Measurements from ENCODE around the gene KLHDC8A.

- TF ChIP-seq, protein P1, sequence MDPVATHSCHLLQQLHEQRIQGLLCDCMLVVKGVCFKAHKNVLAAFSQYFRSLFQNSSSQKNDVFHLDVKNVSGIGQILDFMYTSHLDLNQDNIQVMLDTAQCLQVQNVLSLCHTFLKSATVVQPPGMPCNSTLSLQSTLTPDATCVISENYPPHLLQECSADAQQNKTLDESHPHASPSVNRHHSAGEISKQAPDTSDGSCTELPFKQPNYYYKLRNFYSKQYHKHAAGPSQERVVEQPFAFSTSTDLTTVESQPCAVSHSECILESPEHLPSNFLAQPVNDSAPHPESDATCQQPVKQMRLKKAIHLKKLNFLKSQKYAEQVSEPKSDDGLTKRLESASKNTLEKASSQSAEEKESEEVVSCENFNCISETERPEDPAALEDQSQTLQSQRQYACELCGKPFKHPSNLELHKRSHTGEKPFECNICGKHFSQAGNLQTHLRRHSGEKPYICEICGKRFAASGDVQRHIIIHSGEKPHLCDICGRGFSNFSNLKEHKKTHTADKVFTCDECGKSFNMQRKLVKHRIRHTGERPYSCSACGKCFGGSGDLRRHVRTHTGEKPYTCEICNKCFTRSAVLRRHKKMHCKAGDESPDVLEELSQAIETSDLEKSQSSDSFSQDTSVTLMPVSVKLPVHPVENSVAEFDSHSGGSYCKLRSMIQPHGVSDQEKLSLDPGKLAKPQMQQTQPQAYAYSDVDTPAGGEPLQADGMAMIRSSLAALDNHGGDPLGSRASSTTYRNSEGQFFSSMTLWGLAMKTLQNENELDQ (CRISPR knock-in tag; IDR thresholded peaks at IDR 0.05; ENCODE audit: borderline replicate concordance): no peak
- TF ChIP-seq POLR2G (IDR thresholded peaks at IDR 0.05; ENCODE audit: low read depth, low read length): no peak
- no peak for TF ChIP-seq SATB2 (CRISPR knock-in tag; IDR thresholded peaks at IDR 0.05)
- TF ChIP-seq TEAD2 (CRISPR knock-in tag; IDR thresholded peaks at IDR 0.05): no peak
- TF ChIP-seq, protein P2, sequence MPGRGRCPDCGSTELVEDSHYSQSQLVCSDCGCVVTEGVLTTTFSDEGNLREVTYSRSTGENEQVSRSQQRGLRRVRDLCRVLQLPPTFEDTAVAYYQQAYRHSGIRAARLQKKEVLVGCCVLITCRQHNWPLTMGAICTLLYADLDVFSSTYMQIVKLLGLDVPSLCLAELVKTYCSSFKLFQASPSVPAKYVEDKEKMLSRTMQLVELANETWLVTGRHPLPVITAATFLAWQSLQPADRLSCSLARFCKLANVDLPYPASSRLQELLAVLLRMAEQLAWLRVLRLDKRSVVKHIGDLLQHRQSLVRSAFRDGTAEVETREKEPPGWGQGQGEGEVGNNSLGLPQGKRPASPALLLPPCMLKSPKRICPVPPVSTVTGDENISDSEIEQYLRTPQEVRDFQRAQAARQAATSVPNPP (CRISPR knock-in tag; IDR thresholded peaks at IDR 0.05): no peak
- TF ChIP-seq ZFX (CRISPR knock-in tag; IDR thresholded peaks at IDR 0.05; ENCODE audit: low read depth): no peak
- no peak for TF ChIP-seq JUNB (CRISPR knock-in tag; IDR thresholded peaks at IDR 0.05; ENCODE audit: borderline replicate concordance)
- TF ChIP-seq ZNF121 (CRISPR knock-in tag; IDR thresholded peaks at IDR 0.05): no peak
- TF ChIP-seq SIN3A (IDR thresholded peaks at IDR 0.05; ENCODE audit: borderline replicate concordance, low read depth, low read length): no peak
- no peak for TF ChIP-seq TP53 (CRISPR knock-in tag; conservative IDR thresholded peaks at IDR 0.05)
- TF ChIP-seq EP300 (IDR thresholded peaks at IDR 0.05; ENCODE audit: low read depth in 2 of 2, low read length in 2 of 2): no peak
- no peak for TF ChIP-seq EP300 (CRISPR knock-in tag; IDR thresholded peaks at IDR 0.05; ENCODE audit: borderline replicate concordance)
- TF ChIP-seq ZSCAN22 (CRISPR knock-in tag; IDR thresholded peaks at IDR 0.05): no peak
- no peak for TF ChIP-seq CEBPB (IDR thresholded peaks at IDR 0.05; ENCODE audit: borderline replicate concordance, low read depth, low read length)
- TF ChIP-seq ZHX1 (CRISPR knock-in tag; IDR thresholded peaks at IDR 0.05; ENCODE audit: low read depth): no peak
Observed at GRCh38 chr1:205330150-205330549, 26.6 kb downstream of the KLHDC8A start.

Data from HepG2 (cell line).